ENCODE results near the gene ALAD.
"Not testable (repeated sequence)": the region's sequence is repeated elsewhere in the genome, so short reads cannot be mapped to it uniquely, and the experiment has no call there.

The ALAD gene

GRCh38 chr9:113401027-113401792 lies at the start of gene ALAD:
Gene ALAD (minus strand): TSS chr9:113401284. CDS start chr9:113393559, 7,725 bp downstream.
- DNase-seq, result peak; percentile 99

- DNase-seq, result no peak
These were observed 48.3 kb upstream of the ALAD start for GRCh38 chr9:113449376-113449775.

GRCh38 chr9:113446323-113446740 lies 45.2 kb upstream of the ALAD start:
- peak in 1 of 2 donors; percentile 49 for DNase-seq

- no peak for DNase-seq
These were observed 43.7 kb upstream of the ALAD start for GRCh38 chr9:113444736-113445135.

- DNase-seq, result not testable (repeated sequence)
These were observed 36.6 kb upstream of the ALAD start for GRCh38 chr9:113437716-113438115.

GRCh38 chr9:113436728-113437515 lies 35.8 kb upstream of the ALAD start:
- DNase-seq, result no peak

GRCh38 chr9:113431191-113431590 lies 30.1 kb upstream of the ALAD start:
- DNase-seq, result no peak

- DNase-seq, result no peak
These were observed 27.1 kb upstream of the ALAD start for GRCh38 chr9:113428062-113428615.

- DNase-seq, result no peak
These were observed 26.5 kb upstream of the ALAD start for GRCh38 chr9:113427629-113428028.

- no peak for DNase-seq
These were observed 25.6 kb upstream of the ALAD start for GRCh38 chr9:113426701-113427100.

- DNase-seq, result no peak
These were observed 24.0 kb upstream of the ALAD start for GRCh38 chr9:113425072-113425471.

- DNase-seq, result no peak
These were observed 20.6 kb upstream of the ALAD start for GRCh38 chr9:113421726-113422125.

GRCh38 chr9:113417370-113417769 lies 16.3 kb upstream of the ALAD start:
- no peak for DNase-seq

- DNase-seq, result peak in 1 of 2 donors; percentile 29
These were observed 15.2 kb upstream of the ALAD start for GRCh38 chr9:113416149-113416721.

- peak; percentile 93 to 94 for DNase-seq
These were observed 9.3 kb upstream of the ALAD start, which contains the start of the genes C9orf43 and POLE3 for GRCh38 chr9:113410207-113410864. Gene C9orf43 (plus strand): TSS chr9:113410747. CDS start chr9:113413494, 2,747 bp downstream. Gene POLE3 (minus strand): TSS chr9:113410675. CDS start chr9:113410293, 382 bp downstream.

GRCh38 chr9:113409883-113410206 lies 8.8 kb upstream of the ALAD start:
- DNase-seq, result no peak

GRCh38 chr9:113409481-113409880 lies 8.4 kb upstream of the ALAD start:
- no peak for DNase-seq

- DNase-seq, result peak; percentile 70 to 72
These were observed 5.9 kb upstream of the ALAD start for GRCh38 chr9:113406873-113407511.

- not testable (repeated sequence) for DNase-seq
These were observed 5.3 kb upstream of the ALAD start for GRCh38 chr9:113406353-113406752.

- DNase-seq, result no peak
These were observed 2.6 kb upstream of the ALAD start for GRCh38 chr9:113403646-113404045.

- no peak for DNase-seq
These were observed 1.4 kb downstream of the ALAD start for GRCh38 chr9:113399646-113400200.

GRCh38 chr9:113398796-113399195 lies 2.3 kb downstream of the ALAD start:
- DNase-seq, result no peak

Data from CD4-positive, alpha-beta T cell treated with Interleukin-1 beta for 1 hour (primary cell).